Left colon (tissue), 2 donors: ENCODE data around the gene LYPD3. TPM values are rescaled to one million over a fixed set of nuclear protein-coding genes. Genes with fewer than 3 reads are reported as not detected.
"Not testable (repeated sequence)": the region's sequence is repeated elsewhere in the genome, so short reads cannot be mapped to it uniquely, and the experiment has no call there.

Source experiments
- ATAC-seq: fragments of 200-7000 bp; cut with Tn5 transposase; one replicate; pipeline ENCODE4 v1.9.1; 2020; ENCODE audit warnings: mild to moderate bottlenecking, moderate library complexity
- DNase-seq, 2 donors: peaks; one replicate each; pipeline ENCODE4 v3.0.0-alpha.2; 2020
- intact Hi-C, 2 donors: fragments of 100-400 bp; cut with DNase I in 1 of 2; cut with micrococcal nuclease in 1 of 2; formaldehyde crosslinking; loops; one replicate each; pipeline versions ENCODE4 v1.11.2 to v1.14.0; 2022; cut with DNase I, micrococcal nuclease
- total RNA-seq, 2 donors: library from RNA; stranded (reverse); fragmentation: NEBNext Ultra II Directional; extraction: Animal tissue kit (Norgen Biotek cat#: 25700); gene quantifications; one replicate each; pipeline ENCODE4 v1.2.1, GENCODE V29; 2021
- donor health status: DM: no; HTN: no; CAD: no.
- donor health status: DM: yes; HTN: yes; CAD: no.

LYPD3 gene
- total RNA-seq, 2 donors from 2014 or later: 0.21 to 0.56 TPM

DNA sequence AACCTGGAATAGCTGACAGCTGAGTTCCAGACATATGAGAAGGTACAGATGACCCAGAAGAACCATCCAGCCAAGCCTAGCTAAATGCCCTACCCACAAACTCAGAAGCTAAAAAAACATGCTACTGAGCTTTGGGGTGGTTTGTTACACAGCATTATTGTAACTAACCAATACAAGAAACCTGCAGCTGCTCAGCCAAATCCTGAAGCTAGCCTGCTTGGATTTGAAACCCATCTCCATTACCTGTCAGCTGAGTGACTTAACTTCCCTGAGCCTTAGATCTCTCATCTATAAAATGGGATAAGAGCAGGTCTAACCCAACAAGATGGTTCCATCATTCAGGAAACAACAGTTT is 25.7 kb downstream of the LYPD3 start:
- intact Hi-C loops: loop anchor here in 1 of 2 donors (10.0 kb wide), 1 partner anchor 215 kb away; no protein-coding TSS in a partner anchor
- DNase-seq (no peak), ATAC-seq (no peak)

DNA sequence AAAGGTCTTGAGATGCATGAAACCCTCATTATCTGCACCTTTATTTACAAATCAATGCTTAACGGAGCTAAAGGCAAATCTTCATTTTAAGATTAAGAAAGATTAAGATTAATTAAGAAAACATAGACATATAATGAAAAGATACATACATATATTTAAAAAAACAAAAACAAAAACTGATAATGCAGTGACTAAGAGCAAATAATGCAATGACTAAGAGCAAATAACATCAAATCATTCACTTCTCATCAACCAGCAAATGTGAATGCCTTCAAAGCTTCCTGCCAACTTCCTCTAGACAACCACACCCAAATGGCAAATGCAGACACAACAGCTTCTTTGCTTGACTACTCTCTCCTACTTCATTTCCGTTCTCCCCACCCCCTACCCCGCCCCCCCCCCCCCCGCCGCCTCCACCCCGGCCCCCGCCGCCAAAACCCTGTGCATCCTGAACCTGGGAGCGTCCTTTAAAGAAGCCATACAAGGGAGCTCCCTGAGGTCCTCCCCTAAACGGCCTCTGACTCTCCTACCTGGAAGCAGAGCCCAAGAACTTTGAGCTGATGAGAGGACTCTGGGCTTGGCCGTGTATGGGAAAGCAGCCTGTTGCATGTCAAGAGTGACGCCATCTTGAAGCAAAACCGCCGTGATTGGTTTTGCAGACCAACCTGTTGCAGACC is 26.2 kb downstream of the LYPD3 start:
- DNase-seq (no peak), ATAC-seq (peak; percentile 84)
- intact Hi-C loops: no loop called here

DNA sequence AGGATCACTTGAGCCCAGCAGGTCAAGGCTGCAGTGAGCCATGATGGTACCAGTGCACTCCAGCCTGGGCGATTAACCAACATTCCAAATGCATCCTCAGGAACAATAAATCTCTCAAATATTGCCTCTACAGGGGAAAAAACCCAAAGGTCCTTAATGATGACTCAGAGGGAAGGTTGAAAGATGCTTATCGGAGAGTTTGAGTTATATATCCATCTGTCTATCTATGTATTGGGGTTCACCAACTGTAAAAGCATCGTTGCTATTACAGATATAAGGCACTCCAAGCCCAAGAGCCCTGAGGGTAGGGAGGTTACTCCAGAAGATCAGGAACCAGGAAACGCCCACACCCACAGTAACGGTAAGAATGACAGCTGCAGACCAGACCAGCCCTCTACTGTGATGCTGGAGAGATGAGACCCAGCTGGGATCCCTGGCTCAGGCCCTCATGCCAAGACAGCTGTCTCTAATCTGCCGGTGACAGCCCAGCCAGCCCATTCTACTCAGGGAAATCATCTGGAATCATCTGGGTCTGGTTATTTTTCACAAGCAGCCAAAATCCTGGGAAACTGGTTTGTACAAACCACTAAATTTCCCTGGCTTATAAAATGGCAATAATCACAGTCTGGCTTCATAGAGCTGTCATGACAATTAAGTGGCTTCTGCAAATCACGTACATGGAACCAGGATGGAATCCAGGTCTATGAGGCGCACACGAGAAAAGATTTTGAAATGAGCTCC is 26.9 kb downstream of the LYPD3 start:
- intact Hi-C loops: no loop called here
- ATAC-seq: peak; percentile 61
- DNase-seq: peak; percentile 39 to 47

DNA sequence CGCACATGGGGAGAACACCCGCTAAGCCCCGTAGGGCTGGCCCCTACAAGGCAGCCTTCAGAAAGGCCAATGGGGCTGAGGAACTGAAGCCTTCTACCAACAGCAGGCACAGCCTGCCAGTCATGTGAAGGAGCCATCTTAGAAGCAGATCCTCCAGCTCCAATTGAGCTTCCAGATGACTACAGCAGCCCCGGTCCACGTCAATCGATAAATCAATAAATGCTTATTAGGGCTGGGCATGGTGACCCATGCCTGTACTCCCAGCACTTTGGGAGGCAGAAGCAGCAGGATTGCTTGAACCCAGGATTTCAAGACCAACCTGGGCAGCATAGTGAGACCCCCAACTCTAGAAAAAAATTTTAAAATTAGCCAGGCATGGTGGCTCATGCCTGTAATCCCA is 27.7 kb downstream of the LYPD3 start:
- DNase-seq: no peak
- intact Hi-C loops: no loop called here
- no peak for ATAC-seq

DNA sequence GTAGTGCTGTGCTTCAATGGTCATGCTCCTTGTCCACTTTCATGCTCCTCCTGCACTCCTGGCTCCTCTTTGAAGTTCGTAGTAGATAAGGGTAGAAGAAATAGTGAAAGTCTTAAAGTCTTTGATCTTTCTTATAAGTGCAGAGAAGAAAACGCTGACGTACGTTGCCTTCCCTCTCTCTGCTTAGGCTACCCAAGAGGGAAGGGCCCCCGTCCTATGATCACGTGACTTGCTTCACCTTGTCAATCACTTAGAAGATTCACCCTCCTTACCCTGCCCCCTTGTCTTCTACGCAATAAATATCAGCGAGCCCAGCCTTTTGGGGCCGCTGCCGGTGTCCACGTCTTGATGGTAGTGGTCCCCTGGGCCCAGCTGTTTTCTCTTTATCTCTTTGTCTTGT is 28.1 kb downstream of the LYPD3 start:
- ATAC-seq, DNase-seq, intact Hi-C loops: not testable (repeated sequence)

DNA sequence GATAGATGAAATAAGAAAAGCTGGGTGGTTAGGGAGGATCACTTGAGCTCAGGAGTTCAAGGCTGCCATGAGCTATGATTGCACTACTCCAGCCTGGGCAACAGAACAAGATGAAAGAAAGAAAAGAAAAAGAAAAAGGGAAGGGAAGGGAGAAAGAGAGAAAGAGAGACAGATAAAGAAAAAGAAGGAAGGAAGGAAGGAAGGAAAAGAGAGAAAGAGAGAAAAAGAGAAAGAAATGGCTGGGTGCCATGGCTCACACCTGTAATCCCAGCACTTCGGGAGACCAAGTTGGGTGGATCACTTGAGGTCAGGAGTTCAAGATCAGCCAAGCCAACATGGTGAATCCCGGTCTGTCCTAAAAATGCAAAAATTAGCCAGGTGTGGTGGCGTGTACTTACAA is 29.6 kb downstream of the LYPD3 start:
- no peak for ATAC-seq
- no peak for DNase-seq
- intact Hi-C loops: no loop called here

DNA sequence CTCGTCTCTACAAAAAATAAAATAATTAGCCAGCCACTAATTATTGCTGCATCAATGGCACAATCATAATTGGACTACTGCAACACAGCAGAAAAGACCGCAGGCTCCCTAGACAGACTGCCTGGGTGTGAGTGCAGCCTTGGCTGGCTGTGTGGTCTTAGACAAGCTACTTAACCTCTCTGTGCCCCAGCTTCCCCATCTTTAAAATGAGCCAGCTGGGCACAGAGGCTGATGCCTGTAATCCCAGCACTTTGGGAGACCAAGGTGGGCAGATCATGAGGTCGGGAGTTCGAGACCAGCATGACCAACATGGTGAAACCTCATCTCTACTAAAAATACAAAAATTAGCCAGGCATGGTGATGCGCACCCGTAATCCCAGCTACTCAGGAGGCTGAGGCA is 31.7 kb downstream of the LYPD3 start:
- DNase-seq (no peak), ATAC-seq (no peak)
- intact Hi-C loops: no loop called here

DNA sequence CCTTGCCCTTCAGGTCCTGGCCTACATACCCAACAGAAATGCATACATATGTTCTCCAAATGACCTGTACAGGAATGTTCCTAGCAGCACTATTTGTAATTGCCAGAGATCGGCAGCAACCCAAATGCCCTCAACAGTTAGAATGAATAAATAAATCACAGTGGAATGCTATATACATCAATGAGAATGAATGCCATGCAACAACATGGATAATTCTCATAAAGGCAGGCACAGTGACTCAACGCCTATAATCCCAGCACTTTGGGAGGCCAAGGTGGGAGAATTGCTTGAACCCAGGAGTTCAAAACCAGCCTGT is 32.1 kb downstream of the LYPD3 start:
- no peak for DNase-seq
- no peak for ATAC-seq
- intact Hi-C loops: no loop called here

DNA sequence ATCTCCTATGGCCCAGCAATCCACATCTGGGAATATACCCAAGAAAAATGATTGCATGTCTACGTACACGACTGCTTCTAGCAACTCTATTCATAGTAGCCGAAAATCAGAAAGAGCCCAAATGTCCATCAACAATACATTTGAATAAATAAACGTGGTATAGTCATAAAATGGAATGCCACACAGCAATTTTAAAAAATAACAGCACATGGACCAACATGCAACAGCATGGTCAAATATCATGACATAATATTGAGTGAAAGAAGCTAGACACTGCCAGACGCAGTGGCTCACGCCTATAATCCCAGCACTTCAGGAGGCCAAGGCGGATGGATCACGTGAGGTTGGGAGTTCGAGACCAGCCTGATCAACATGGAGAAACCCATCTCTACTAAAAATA is 34.4 kb downstream of the LYPD3 start:
- intact Hi-C loops: no loop called here
- no peak for DNase-seq
- ATAC-seq: no peak

DNA sequence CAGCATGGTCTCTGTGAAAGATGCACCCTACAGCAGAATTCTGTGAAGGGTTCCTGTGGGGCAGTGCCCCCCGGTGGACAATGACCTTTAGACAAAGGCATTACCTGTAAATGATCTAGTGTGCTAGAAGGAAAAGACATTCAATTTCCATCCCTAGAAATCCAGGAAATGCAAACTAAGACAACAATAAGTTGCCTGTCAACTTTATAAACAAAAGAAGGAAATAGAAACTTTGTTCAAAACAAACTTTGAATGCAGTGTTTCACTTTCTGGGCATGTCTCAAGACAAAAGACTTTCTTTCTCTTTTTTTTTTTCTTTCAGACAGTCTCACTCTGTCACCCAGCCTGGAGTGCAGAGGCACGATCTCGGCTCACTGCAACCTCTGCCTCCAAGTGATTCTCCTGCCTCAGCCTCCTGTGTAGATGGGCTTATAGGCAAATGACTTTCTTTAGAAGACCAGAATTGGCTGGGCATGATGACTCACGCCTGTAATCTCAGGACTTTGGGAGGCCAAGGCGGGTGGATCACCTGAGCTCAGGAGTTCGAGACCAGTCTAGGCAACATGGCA is 35.2 kb downstream of the LYPD3 start:
- no peak for ATAC-seq
- intact Hi-C loops: no loop called here
- DNase-seq: peak in 1 of 2 donors; percentile 31

DNA sequence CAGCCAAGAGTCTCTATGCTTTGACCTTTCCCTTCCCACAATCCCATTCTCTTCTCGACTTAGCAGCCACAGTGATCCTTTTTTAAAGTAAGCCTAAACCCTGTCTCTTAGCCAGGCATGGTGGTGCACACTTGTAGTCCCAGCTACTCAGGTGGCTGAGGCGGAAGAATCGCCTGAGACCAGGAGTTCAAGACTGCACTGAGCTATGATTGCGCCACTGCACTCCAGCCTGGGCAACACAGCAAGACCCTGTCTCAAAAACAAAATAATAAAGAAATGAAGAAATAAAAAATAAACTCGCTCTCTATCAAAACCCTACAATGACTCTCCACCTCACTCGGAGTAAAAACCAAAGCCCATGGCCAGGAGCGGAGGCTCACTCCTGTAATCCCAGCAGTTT is 36.0 kb downstream of the LYPD3 start:
- DNase-seq: no peak
- intact Hi-C loops: no loop called here
- no peak for ATAC-seq

DNA sequence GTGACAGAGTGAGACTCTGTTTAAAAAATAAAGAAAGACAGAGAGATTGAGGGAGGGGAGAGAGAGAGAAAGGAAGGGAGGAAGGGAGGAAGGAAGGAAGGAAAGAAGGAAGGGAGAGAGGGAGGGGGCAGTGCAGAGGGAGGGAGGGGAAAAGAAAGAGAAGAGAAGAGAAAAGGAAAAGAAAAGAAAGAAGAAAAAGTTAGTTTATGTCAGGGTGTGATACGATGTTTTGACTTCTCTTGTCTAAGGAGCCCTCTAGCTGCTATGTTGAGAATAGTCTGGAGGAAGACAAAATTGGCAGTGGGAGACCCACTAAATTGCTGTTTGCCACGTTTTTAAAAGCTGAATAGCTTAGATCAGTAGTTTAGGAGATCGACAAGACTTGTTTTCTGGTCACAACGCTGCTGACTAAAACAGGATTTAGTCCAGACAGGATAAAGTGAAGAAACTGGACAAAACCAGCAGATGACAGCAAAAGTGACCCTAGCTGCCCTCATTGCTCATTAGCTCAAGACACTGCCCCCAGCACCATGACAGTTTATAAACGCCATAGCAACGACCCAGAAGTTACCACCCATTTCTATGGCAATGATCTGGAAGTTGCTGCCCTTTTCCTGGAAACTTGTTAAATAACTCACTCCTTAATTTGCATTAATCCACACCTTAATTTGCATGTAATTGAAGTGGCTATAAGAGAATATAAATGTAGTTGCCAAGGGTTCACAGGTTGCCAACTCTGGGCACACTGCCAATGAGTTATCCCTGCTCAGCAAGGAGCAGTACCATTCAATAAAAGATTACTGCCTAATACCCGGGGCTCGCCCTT is 39.6 kb downstream of the LYPD3 start:
- DNase-seq: peak; percentile 86 to 92
- peak; percentile 81 for ATAC-seq
- intact Hi-C loops: no loop called here

DNA sequence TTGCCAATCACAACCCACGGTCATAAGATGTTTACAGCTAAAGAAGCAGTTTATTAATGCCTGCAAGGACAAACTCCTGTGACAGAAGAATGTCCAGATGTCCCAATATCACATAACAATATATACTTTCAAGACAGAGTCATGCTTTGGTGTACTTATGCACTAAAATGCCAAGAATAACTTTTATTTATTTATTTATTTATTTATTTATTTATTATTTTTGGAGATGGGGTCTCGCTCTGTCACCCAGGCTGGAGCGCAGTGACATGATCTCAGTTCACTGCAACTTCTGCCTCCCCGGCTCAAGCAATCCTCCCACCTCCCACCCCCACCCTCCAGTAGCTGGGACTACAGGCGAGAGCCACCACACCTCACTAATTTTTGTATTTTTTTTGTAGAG is 41.6 kb downstream of the LYPD3 start:
- intact Hi-C loops: no loop called here
- DNase-seq (no peak), ATAC-seq (no peak)

DNA sequence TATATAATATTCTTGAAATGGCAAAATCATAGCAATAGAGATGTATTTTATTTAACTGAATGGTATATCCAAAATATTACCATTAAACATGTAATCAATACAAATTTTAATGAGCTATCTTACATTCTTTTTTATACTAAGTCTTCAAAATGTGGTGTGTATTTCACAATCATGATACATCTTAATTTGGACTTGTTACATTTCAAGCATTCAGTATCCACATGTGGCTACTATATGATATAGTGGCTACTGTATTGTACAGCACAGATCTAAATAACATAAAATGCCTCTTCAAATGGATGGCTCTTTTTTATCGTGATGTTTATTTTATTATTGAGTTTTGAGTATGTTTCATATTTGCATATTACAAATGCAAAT is 42.7 kb downstream of the LYPD3 start:
- ATAC-seq: no peak
- intact Hi-C loops: no loop called here
- no peak for DNase-seq

DNA sequence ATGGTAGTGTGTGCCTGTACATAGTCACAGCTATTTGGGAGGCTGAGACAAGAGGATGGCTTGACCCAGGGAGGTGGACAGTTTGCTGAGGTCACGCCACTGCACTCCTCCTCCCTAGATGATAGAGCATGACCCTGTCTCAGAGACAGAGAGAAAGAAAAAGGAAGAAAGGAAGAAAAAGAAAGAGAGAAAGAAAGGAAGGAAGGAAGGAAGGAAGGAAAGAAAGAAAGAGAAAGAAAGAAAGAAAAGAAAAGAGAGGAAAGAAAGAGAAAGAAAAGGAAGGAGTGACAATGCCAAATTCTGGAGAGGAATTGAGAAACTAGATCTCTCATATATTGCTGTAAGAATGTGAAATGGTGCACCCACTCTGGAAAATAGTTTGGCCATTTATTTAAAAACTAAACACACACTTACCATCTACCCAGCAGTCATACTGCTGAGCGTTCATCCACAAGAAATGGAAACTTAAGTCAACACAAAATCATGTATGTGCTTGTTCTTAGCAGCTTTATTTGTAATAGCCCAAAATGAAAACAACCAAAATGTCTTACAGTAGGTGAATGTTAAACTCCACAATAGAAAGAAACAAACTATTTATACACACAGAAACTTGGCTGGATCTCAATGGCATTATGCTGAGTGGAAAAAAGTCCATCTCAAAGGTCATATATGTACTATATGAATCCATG is 43.3 kb downstream of the LYPD3 start:
- intact Hi-C loops: no loop called here
- ATAC-seq: no peak
- DNase-seq: no peak

DNA sequence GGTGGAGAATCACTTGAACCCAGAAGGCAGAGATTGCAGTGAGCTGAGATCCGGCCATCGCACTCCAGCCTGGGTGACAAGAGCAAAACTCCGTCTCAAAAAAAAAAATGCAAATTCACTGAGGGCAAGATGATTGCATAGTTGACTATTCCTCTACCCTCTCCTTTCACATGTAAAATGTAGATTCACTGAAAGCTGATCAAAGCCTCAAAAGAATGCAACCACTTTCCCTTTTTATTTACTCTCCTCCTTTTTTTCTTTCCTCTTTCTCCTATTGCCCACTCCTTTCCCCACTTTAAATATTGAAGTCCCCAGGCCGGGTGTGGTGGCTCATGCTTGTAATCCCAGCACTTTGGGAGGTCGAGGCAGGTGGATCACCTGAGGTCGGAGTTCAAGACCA is 44.5 kb downstream of the LYPD3 start:
- DNase-seq: no peak
- intact Hi-C loops: no loop called here

DNA sequence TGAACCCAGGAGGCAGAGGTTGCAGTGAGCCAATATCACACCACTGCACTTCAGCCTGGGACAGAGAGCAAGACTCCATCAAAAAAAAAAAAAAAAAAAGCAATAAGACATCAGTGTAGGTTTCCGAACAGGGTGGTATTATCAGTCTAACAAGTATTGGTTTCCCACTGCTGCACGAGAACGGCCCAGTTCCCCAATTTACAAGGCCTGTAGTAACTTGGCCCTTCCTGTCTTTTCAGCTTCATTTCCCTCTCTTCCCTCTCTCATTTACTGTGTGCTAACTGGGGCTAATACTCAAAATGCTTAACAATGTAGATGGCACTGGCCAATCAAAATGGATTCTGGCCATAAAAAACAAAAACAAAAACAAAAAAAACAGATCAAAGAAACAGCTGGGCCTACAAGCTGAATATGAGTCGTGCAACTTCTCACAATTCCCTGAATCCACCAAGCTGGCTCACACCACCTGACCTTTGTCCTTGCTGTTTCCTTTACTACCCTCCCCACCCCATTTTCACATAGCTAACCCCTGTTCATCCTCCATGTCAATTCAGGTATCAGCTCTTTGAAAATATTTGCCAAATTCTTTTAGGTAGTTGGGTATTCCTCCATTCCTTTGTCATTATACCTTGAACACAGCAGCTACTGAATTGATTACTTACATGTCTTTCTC is 48.3 kb downstream of the LYPD3 start:
- ATAC-seq: peak; percentile 84
- intact Hi-C loops: no loop called here

More for the DNA sequence above, 44.5 kb downstream of the LYPD3 start:
- ATAC-seq: no peak

DNA sequence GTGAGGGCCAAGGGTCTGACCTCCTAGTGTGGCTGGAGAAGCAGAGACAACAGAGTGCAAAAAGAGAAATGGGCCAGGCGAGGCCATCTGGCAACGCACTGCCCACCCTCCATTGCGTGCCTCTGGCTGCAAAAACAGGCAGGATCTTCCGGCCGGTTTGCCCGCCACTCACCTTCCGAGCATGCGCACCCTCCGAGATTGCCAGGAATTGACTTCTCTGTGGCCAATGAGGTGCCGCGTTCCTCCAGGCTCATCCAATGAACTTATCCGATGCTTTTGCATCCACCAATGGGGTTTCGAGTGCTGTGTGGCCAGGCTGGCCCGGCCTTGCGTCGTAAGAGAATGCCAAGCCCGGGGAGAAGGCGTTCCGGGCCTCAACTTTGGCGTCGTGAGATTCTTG is 50.9 kb downstream of the LYPD3 start, which contains the start of gene TEX101:
TEX101 (plus strand) TSS at position 337 of the 400 bp plus-strand sequence. CDS start 1,030 bp downstream, outside the sequence.
- no peak for DNase-seq
- no peak for ATAC-seq
- intact Hi-C loops: no loop called here

More for the DNA sequence above, 48.3 kb downstream of the LYPD3 start:
- DNase-seq: no peak
